ENCODE results near the gene PACS2.
"Not testable (repeated sequence)": the region's sequence is repeated elsewhere in the genome, so short reads cannot be mapped to it uniquely, and the experiment has no call there.

PACS2 gene

GRCh38 chr14:105287249-105288102, 27.1 kb upstream of the PACS2 start:
- DNase-seq (ENCODE audit: low read depth in 3 of 3, low spot score in 1 of 3): no peak

- not testable (repeated sequence) for DNase-seq (ENCODE audit: low read depth in 3 of 3, low spot score in 1 of 3)
Measured at GRCh38 chr14:105288936-105289335, 25.6 kb upstream of the PACS2 start.

GRCh38 chr14:105290621-105291346, 23.8 kb upstream of the PACS2 start:
- no peak for DNase-seq (ENCODE audit: low read depth in 3 of 3, low spot score in 1 of 3)

GRCh38 chr14:105292826-105293711, 21.5 kb upstream of the PACS2 start:
- DNase-seq (ENCODE audit: low read depth in 3 of 3, low spot score in 1 of 3): no peak

GRCh38 chr14:105294142-105294597, 20.4 kb upstream of the PACS2 start:
- DNase-seq (ENCODE audit: low read depth in 3 of 3, low spot score in 1 of 3): peak in 2 of 3 donors; percentile 18 to 39

GRCh38 chr14:105297311-105297710, 17.2 kb upstream of the PACS2 start:
- not testable (repeated sequence) for DNase-seq (ENCODE audit: low read depth in 3 of 3, low spot score in 1 of 3)

- no peak for DNase-seq (ENCODE audit: low read depth in 3 of 3, low spot score in 1 of 3)
Measured at GRCh38 chr14:105299654-105300541, 14.7 kb upstream of the PACS2 start.

GRCh38 chr14:105300542-105301102, 13.9 kb upstream of the PACS2 start, which contains the start of gene BRF1:
Gene BRF1, minus strand, starts transcription at chr14:105301001. Its CDS starts 372 bp downstream, at chr14:105300629.
- peak; percentile 90 to 96 (median 91) for DNase-seq (ENCODE audit: low read depth in 3 of 3, low spot score in 1 of 3)

GRCh38 chr14:105301103-105301914, 13.2 kb upstream of the PACS2 start:
- DNase-seq (ENCODE audit: low read depth in 3 of 3, low spot score in 1 of 3): peak; percentile 97 to 99 (median 98)

- not testable (repeated sequence) for DNase-seq (ENCODE audit: low read depth in 3 of 3, low spot score in 1 of 3)
Measured at GRCh38 chr14:105301915-105302249, 12.7 kb upstream of the PACS2 start.

GRCh38 chr14:105303949-105304348, 10.6 kb upstream of the PACS2 start:
- DNase-seq (ENCODE audit: low read depth in 3 of 3, low spot score in 1 of 3): no peak

- no peak for DNase-seq (ENCODE audit: low read depth in 3 of 3, low spot score in 1 of 3)
Measured at GRCh38 chr14:105304565-105304964, 10.0 kb upstream of the PACS2 start.

- DNase-seq (ENCODE audit: low read depth in 3 of 3, low spot score in 1 of 3): no peak
Measured at GRCh38 chr14:105305345-105305744, 9.2 kb upstream of the PACS2 start.

- no peak for DNase-seq (ENCODE audit: low read depth in 3 of 3, low spot score in 1 of 3)
Measured at GRCh38 chr14:105305791-105306190, 8.8 kb upstream of the PACS2 start.

- DNase-seq (ENCODE audit: low read depth in 3 of 3, low spot score in 1 of 3): no peak
Measured at GRCh38 chr14:105307052-105307727, 7.4 kb upstream of the PACS2 start.

GRCh38 chr14:105309371-105309770, 5.2 kb upstream of the PACS2 start:
- no peak for DNase-seq (ENCODE audit: low read depth in 3 of 3, low spot score in 1 of 3)

- DNase-seq (ENCODE audit: low read depth in 3 of 3, low spot score in 1 of 3): no peak
Measured at GRCh38 chr14:105311838-105312237, 2.7 kb upstream of the PACS2 start.

GRCh38 chr14:105312973-105313372, 1.6 kb upstream of the PACS2 start:
- no peak for DNase-seq (ENCODE audit: low read depth in 3 of 3, low spot score in 1 of 3)

Measured in stimulated activated CD4-positive, alpha-beta T cell treated with anti-CD3 and anti-CD28 coated beads, TNF-alpha, amount 100 ng/mL, for 1 hour (primary cell).